ENCODE results near the gene PRKAR1A. TPM values are rescaled to one million over a fixed set of nuclear protein-coding genes. Genes with fewer than 3 reads are reported as not detected.

The PRKAR1A gene
- total RNA-seq, 1 experiment from 2014 or later = 158 TPM

DNA sequence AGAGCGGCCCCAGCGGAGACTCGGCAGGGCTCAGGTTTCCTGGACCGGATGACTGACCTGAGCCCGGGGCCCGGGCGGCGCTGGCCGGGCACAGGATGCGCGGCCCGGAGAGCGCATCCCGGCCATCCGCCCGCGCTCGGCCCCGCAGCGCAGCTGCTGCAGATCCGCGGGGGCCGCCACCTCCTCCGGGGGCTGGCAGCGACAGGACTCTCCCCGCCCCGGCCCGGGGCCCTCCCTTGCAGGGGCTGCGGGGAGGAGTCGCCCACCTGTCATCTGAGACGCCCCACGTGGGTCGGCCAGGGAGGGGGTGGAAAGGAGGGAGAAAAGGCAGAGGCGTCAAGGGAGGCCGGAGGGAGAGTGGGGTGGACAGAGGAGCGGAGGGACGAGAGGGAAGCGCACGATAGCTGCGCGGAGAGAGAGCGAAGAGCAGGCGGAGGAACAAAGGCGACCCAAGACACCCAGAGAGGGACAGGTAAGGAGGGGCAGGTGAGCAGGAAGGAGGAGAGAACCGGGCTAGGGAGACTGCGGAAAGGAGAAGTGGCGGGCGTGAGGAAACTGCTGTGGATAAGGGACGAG is 471 bp upstream of the PRKAR1A start (continued):
- TF ChIP-seq IRF2 (CRISPR knock-in tag; IDR thresholded peaks at IDR 0.05; ENCODE audit: borderline replicate concordance, low read depth) = no peak
- peak; percentile 41; the same call in 1 of the 2 replicates for TF ChIP-seq GABPB1 (CRISPR knock-in tag; IDR thresholded peaks at IDR 0.05)
- TF ChIP-seq NR3C1 (CRISPR knock-in tag; conservative IDR thresholded peaks at IDR 0.05; ENCODE audit: low read depth) = no peak
- TF ChIP-seq SOX15 (CRISPR knock-in tag; IDR thresholded peaks at IDR 0.05) = no peak
- TF ChIP-seq SMAD4 (CRISPR knock-in tag; IDR thresholded peaks at IDR 0.05) = no peak
- TF ChIP-seq FOXP1 (CRISPR knock-in tag; IDR thresholded peaks at IDR 0.05; ENCODE audit: borderline replicate concordance) = no peak; the same call in 1 of the 2 replicates
- TF ChIP-seq JAZF1 (CRISPR knock-in tag; IDR thresholded peaks at IDR 0.05) = no peak
- no peak for TF ChIP-seq ELF4 (CRISPR knock-in tag; IDR thresholded peaks at IDR 0.05; ENCODE audit: low read depth)
- TF ChIP-seq, protein P1, sequence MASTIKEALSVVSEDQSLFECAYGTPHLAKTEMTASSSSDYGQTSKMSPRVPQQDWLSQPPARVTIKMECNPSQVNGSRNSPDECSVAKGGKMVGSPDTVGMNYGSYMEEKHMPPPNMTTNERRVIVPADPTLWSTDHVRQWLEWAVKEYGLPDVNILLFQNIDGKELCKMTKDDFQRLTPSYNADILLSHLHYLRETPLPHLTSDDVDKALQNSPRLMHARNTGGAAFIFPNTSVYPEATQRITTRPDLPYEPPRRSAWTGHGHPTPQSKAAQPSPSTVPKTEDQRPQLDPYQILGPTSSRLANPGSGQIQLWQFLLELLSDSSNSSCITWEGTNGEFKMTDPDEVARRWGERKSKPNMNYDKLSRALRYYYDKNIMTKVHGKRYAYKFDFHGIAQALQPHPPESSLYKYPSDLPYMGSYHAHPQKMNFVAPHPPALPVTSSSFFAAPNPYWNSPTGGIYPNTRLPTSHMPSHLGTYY (CRISPR knock-in tag; IDR thresholded peaks at IDR 0.05) = no peak

DNA sequence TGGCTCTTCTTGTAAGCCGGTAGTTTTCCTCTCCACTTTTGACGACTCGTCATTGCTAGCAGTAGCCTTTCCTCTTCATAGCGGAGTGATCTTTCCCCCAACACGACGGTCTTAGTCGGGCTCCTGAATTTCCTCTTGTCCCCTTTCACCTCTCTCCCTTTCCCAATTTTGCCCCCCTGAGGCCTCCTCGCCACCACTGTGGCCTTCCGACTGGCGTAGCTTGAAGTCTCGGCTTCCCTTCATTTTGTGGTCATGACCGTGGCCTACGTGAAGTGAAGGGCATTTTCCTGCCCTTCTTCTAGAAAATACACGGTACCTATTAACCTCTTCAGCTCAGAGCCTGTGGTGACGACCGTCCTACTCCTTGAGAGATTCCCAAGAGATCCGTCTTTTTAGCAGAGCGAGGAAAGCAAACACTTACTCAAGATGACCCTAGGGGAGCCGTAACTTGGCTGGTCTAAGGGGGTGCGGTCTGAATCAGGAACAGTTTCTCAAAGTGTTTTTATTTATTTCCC is 787 bp downstream of the PRKAR1A start:
- ChIA-PET POLR2A (interaction anchor here (1.0 to 2.7 kb wide), 3 partner anchors 45 to 101 kb away, joined by 4 to 14 read pairs (median 6); partner anchors contain the start of gene WIPI1), CTCF (interaction anchor here (1.4 kb wide), 1 partner anchor 101 kb away, joined by 4 read pairs; no protein-coding TSS in a partner anchor)
- peaks cover 21% of the 10 kb centered on the region for H3K9me3 Mint-ChIP-seq
- peaks cover 28% of the 10 kb centered on the region for H3K36me3 Mint-ChIP-seq
- no peak for DNase-seq (ENCODE audit: low spot score)
- TF ChIP-seq FOXP1 (CRISPR knock-in tag; IDR thresholded peaks at IDR 0.05; ENCODE audit: borderline replicate concordance) = no peak
- TF ChIP-seq, protein P2, sequence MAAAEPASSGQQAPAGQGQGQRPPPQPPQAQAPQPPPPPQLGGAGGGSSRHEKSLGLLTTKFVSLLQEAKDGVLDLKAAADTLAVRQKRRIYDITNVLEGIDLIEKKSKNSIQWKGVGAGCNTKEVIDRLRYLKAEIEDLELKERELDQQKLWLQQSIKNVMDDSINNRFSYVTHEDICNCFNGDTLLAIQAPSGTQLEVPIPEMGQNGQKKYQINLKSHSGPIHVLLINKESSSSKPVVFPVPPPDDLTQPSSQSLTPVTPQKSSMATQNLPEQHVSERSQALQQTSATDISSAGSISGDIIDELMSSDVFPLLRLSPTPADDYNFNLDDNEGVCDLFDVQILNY (CRISPR knock-in tag; IDR thresholded peaks at IDR 0.05) = no peak
- TF ChIP-seq GABPB1 (CRISPR knock-in tag; IDR thresholded peaks at IDR 0.05) = no peak
- TF ChIP-seq, protein P3, sequence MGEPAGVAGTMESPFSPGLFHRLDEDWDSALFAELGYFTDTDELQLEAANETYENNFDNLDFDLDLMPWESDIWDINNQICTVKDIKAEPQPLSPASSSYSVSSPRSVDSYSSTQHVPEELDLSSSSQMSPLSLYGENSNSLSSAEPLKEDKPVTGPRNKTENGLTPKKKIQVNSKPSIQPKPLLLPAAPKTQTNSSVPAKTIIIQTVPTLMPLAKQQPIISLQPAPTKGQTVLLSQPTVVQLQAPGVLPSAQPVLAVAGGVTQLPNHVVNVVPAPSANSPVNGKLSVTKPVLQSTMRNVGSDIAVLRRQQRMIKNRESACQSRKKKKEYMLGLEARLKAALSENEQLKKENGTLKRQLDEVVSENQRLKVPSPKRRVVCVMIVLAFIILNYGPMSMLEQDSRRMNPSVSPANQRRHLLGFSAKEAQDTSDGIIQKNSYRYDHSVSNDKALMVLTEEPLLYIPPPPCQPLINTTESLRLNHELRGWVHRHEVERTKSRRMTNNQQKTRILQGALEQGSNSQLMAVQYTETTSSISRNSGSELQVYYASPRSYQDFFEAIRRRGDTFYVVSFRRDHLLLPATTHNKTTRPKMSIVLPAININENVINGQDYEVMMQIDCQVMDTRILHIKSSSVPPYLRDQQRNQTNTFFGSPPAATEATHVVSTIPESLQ (CRISPR knock-in tag; IDR thresholded peaks at IDR 0.05) = no peak
- no peak for TF ChIP-seq NFE2L1 (CRISPR knock-in tag; IDR thresholded peaks at IDR 0.05)
- no peak for TF ChIP-seq ZNF671 (CRISPR knock-in tag; IDR thresholded peaks at IDR 0.05)
- TF ChIP-seq ETV6 (CRISPR knock-in tag; IDR thresholded peaks at IDR 0.05) = no peak
- TF ChIP-seq TEAD4 (CRISPR knock-in tag; IDR thresholded peaks at IDR 0.05) = no peak
- peak overlapping the region; percentile 98 for H3K27ac Mint-ChIP-seq
- H3K27me3 Mint-ChIP-seq (ENCODE audit: low read depth) = no peaks in the 10 kb centered on the region; the same call in 1 of the 2 replicates
- peaks cover 32% of the 10 kb centered on the region for H3K4me1 Mint-ChIP-seq
- H3K4me3 Mint-ChIP-seq = peak overlapping the region; percentile 98
- 0 out of 2 replicates have a peak, but pooled peaks have one; percentile 1 for ATAC-seq

DNA sequence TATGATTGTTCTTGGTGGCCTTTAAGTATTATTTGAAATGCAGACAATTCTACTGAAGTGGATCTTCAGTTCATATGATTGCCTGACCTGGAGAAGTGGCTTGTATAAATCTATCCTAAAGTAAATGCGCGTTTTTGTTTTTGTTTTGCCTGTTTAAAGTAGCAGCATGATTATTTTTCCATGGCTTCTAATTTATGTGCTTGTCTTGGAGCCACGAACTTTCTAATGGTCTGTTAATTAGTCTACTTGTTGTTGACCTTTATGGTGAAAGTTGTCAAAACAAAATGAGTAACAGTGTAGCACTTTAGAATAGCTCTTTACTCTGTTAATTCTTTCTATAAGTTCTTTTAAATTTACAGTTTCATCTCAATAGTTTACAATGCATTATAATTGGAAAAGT is 1.7 kb downstream of the PRKAR1A start:
- Mint-ChIP-seq H3K4me1 (peaks cover 32% of the 10 kb centered on the region), H3K36me3 (peaks cover 37% of the 10 kb centered on the region), H3K9me3 (peaks cover 30% of the 10 kb centered on the region), H3K4me3 (peak overlapping the region; percentile 98), H3K27me3 (ENCODE audit: low read depth) (no peaks in the 10 kb centered on the region; the same call in 1 of the 2 replicates), H3K27ac (peak overlapping the region; percentile 54; the same call in 1 of the 2 replicates)
- TF ChIP-seq NR3C1 (CRISPR knock-in tag; conservative IDR thresholded peaks at IDR 0.05; ENCODE audit: low read depth) = no peak
- TF ChIP-seq, protein P4, sequence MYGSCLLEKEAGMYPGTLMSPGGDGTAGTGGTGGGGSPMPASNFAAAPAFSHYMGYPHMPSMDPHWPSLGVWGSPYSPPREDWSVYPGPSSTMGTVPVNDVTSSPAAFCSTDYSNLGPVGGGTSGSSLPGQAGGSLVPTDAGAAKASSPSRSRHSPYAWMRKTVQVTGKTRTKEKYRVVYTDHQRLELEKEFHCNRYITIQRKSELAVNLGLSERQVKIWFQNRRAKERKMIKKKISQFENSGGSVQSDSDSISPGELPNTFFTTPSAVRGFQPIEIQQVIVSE (CRISPR knock-in tag; IDR thresholded peaks at IDR 0.05; ENCODE audit: borderline replicate concordance) = no peak
- TF ChIP-seq, protein P5, sequence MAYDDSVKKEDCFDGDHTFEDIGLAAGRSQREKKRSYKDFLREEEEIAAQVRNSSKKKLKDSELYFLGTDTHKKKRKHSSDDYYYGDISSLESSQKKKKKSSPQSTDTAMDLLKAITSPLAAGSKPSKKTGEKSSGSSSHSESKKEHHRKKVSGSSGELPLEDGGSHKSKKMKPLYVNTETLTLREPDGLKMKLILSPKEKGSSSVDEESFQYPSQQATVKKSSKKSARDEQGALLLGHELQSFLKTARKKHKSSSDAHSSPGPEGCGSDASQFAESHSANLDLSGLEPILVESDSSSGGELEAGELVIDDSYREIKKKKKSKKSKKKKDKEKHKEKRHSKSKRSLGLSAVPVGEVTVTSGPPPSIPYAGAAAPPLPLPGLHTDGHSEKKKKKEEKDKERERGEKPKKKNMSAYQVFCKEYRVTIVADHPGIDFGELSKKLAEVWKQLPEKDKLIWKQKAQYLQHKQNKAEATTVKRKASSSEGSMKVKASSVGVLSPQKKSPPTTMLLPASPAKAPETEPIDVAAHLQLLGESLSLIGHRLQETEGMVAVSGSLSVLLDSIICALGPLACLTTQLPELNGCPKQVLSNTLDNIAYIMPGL (CRISPR knock-in tag; IDR thresholded peaks at IDR 0.05) = no peak
- ChIA-PET CTCF (no interaction called here), POLR2A (no interaction called here)
- ATAC-seq = no peak
- no peak for DNase-seq (ENCODE audit: low spot score)

All from WTC11 (cell line).